ENCODE measurements around the gene COL18A1.

Gene COL18A1

DNA sequence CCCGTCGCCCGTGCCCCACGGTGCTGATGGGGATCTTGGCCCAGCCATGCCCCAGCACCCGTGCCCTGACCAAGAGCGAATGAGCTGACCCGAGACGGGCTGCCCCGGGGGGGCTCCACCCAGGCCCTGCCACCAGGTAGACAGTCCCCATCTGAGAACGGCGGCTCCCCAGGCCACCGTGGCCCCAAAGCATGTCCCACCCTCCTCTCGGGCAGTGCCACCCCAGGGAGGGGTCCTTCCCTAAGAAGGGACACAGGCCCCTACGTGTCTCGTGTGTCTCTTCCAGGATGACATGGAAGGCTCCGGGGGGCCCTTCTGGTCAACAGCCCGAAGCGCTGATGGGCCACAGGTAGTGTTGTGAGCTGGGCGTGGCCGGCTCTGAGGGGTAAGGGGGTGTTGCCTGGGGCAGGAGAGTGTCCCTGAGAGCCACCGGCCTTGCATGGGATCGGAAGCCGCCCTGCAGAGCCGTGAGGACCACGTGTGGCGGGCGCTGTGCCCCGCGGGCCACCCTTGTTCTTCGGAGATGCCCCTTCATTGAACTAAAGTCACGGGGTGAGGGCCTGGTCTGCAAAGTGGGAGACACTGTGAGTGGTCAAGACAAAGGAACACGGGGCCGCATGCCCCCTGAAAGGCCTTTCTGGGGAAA, 82.3 kb downstream of the COL18A1 start:
- DNase-seq (ENCODE audit: insufficient read length, low spot score) (no peak), FAIRE-seq (no peak)
- TF ChIP-seq, protein P1, sequence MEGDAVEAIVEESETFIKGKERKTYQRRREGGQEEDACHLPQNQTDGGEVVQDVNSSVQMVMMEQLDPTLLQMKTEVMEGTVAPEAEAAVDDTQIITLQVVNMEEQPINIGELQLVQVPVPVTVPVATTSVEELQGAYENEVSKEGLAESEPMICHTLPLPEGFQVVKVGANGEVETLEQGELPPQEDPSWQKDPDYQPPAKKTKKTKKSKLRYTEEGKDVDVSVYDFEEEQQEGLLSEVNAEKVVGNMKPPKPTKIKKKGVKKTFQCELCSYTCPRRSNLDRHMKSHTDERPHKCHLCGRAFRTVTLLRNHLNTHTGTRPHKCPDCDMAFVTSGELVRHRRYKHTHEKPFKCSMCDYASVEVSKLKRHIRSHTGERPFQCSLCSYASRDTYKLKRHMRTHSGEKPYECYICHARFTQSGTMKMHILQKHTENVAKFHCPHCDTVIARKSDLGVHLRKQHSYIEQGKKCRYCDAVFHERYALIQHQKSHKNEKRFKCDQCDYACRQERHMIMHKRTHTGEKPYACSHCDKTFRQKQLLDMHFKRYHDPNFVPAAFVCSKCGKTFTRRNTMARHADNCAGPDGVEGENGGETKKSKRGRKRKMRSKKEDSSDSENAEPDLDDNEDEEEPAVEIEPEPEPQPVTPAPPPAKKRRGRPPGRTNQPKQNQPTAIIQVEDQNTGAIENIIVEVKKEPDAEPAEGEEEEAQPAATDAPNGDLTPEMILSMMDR (IDR thresholded peaks at IDR 0.05; ENCODE audit: insufficient read depth, missing control alignments), result no peak

- TF ChIP-seq, protein P1 (IDR thresholded peaks at IDR 0.05; ENCODE audit: insufficient read depth, missing control alignments), result no peak
- DNase-seq (ENCODE audit: insufficient read length, low spot score), result no peak
- FAIRE-seq, result no peak
Observed at GRCh38 chr21:45487891-45488600, 83.1 kb downstream of the COL18A1 start.

GRCh38 chr21:45488931-45489721, 84.2 kb downstream of the COL18A1 start:
- TF ChIP-seq, protein P1 (IDR thresholded peaks at IDR 0.05; ENCODE audit: insufficient read depth, missing control alignments), result no peak
- FAIRE-seq (no peak), DNase-seq (ENCODE audit: insufficient read length, low spot score) (no peak)

DNA sequence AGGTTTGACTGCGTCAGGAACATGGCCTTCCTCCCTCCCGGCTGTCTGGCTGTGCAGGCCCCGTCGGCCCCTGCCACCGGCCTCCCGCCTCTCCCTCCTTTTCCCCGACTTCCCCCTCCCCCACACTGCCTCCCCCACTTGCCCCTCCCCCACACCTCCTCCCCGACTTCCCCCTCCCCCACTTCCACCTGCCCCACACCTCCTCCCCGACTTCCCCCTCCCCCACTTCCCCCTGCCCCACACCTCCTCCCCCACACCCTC, 84.7 kb downstream of the COL18A1 start:
- FAIRE-seq (no peak), DNase-seq (ENCODE audit: insufficient read length, low spot score) (no peak)
- TF ChIP-seq, protein P1 (IDR thresholded peaks at IDR 0.05; ENCODE audit: insufficient read depth, missing control alignments), result no peak

- FAIRE-seq (no peak), DNase-seq (ENCODE audit: insufficient read length, low spot score) (no peak)
- TF ChIP-seq, protein P1 (IDR thresholded peaks at IDR 0.05; ENCODE audit: insufficient read depth, missing control alignments), result no peak
Observed at GRCh38 chr21:45490049-45490731, 85.2 kb downstream of the COL18A1 start.

GRCh38 chr21:45491056-45491455, 86.1 kb downstream of the COL18A1 start:
- no peak for DNase-seq (ENCODE audit: insufficient read length, low spot score)
- FAIRE-seq, result no peak
- TF ChIP-seq, protein P1 (IDR thresholded peaks at IDR 0.05; ENCODE audit: insufficient read depth, missing control alignments), result no peak

Data from D721Med (cell line).